Esophagus mucosa (tissue), 1 donor: ENCODE results near the gene PTPN14. TPM values are rescaled to one million over a fixed set of nuclear protein-coding genes. Genes with fewer than 3 reads are reported as not detected.

Source experiments
- ATAC-seq: fragments of 200-7000 bp; cut with Tn5 transposase; one replicate; pipeline ENCODE4 v1.9.1; 2020
- total RNA-seq: library from RNA; stranded (reverse); gene quantifications from one replicate; pipeline ENCODE4 v1.2.4, GENCODE V29; 2023
- donor health status: DM: yes; HTN: yes; CAD: no.

PTPN14 gene
- total RNA-seq, 1 donor from 2014 or later = 25.3 TPM

DNA sequence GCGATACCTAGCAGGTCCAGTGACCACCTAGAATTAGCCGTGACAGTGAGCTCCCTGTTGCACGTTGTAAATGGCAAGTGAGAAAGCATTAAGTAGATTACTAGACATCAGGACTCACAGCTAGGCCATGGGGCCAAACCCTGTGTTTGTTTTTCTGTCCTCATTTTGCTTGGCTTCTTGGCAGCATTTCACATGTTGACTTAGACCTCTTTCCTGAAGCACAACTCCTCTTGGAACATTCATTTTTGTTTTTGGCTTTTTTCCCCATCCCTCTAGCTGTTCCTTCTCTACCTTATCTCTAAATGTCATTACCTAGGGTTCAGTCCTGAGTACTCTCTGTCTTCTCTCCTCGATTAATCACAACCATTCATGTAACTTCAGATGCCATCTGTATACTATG is 16.9 kb upstream of the PTPN14 start:
- ATAC-seq = no peak

DNA sequence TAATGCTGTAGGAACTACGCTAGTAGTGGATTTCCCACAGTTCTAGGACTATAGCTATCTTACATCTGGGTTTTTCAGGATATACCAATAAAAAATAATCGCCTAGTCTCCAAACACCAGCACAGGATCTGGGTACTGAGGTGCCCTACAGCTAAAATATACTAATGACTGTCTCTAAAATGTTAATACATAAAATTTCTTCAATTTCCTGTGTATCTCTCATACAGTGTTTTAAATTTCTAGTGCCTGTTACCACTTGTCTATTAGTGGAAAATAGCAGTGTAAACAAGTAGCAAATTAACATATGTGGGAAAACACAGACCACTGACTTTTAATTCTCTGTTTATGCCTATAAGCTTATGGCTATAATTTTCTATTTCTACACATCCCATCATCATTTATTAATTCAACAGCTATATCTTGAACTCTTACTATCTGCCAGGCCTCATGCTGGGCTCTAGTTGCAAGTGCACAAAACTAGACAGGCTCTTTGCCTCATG is 16.1 kb upstream of the PTPN14 start:
- no peak for ATAC-seq

DNA sequence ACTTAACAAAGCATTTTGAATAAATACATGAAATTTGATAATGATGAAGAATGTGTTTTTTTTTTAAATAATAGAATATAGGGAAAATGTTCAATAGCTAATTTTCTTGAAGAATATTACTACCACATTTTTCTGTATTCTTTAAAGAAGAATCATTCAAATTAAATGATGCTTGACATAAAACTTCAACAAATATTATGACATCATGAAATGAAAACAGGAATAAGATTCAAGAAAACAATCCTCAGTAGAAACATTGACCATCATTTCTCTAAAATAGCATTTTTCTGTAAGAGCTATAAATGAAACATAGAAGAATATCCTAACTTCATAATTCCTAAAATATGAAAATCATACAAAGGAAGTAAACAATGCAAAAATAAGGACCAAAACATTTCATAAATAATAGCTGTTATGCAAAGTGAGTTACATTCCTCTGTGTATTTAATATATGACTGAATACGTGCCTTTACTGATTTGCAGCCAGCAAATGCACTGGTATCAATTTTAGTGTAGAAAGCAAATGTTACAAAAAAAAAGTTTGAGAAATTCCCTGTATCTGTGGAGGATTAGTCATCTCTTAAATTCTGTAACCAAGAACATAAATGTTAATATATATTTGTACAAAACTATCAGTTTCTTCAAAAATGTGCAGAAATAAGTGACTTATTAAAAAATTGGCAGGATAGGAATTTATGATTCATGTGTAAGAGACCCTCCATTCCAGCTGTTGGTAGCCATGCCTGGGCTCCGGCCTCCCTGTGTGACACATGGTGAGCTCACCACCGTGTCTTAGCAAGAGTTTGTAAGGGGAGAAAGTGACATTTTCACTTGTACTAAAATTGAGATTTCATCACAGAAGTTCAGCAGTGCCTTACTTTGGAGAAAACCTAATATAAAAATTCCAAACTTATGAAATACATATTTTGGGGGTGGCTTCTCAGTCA is 15.0 kb upstream of the PTPN14 start:
- no peak for ATAC-seq

DNA sequence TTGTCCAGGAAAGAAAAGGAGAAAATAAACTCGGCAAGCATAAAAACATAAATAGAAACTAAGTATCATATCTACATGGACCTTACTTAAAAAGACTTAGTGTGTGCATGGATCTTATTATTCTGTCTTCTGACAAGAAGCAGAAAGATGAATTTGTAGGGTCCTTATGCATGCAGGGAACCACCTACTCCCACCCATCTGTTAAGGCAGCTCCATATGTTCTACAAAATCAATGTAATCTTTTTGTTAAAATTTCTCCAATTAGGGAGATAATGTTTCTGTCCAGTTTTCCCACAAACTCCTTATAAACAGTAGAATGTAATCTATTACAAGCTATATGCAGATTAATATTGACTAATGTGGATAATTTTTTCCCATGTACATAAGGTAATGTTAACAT is 13.9 kb upstream of the PTPN14 start:
- no peak for ATAC-seq

DNA sequence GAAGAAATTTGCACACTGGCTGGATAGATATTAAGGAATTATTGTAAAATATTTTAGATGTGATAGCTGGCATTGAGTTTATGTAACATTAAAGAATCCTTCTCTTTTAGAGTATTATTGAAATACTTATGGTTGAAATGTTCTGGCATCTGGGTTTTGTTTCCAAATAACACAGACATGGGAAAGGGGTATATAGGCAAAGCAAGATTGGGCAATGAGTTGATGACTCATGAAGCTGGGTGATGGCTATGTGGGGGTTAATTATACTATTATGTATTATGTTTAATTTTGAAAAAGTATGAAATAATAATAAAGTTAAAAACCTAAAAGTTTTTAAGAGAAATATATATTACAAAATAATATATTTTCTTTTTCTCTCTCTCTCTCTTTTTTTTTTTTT is 12.5 kb upstream of the PTPN14 start:
- no peak for ATAC-seq

DNA sequence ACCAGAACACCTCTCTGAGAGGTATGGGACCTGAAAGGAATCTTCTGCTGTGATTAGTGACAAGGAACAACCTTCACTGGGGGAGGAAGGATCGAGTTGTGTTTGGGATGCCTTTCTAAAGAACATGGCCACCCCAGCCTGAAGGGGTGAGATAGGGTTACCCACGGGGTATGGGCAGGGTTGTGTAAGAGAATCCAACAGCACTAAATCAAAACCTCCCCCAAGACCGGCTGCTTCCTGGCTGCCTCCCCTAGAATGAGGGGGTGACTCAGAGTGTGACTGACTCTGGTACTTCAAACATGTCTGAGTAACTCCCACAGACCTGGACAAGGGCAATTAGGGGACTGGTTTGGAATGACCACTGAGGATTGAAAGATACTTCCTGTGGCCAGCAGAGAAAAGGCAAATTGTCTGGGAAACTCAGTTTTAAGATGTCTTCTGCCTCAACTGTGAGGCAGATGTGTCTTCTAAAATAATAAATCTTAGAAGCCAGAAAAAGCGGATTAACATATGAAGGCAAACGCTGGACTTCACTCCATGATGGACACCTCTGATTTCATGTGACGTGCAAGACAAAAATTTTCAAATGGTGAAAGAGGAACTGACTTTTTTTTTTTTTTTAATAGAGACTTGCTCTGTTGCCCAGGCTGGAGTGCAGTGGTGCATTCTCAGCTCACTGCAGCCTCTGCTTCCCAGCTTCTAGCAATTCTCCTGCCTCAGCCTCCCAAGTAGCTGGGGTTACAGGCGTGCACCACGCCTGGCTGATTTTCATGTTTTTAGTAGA is 6.7 kb upstream of the PTPN14 start:
- peak; percentile 59 for ATAC-seq

DNA sequence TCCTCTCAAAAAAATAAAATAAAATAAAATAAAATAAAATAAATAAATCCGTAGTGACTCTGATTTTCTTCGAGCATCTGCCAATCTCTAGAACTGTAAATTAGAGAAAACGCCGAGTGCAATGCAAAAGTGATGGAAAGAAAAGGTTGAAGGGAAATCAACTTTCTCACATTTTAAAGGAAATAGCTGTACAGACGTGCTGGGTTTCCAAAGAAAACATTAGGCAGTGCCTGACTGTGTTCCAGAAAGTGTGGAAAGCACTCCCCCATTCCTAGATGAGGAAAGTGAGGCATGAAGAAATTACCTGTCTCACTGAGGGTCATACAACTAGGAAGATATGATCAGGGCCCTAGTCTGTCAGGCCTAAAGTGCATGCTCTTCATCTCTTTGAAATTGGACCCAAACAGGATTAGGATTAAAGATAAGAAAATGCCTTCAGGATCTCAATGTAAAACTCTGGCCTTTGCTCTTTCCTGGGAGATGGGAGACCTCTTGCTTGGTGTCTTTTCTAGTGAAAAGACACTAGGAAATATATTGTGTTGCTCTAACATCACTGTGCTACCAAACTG is 1.8 kb upstream of the PTPN14 start:
- no peak for ATAC-seq

DNA sequence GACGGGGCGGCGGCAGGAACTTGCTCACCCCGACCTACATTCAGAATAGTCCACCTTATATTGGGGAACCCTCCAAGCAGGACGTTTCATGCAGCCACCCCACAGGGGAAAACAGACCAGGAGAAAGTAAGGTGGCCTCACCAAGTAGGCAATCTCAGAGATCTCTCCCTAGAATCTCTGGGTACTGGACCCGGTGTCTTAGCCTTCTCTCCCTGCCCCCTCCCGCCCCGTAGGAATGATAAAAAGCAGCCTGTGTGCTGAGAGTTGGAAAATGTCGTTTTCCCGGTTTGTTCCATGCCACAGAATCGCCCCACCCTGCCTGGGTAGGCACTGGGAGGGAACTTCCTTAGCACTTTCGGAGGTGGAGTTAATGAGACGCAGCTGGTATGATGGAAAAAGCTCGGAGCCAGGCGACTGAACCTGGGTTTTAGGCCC is 789 bp upstream of the PTPN14 start:
- ATAC-seq = peak; percentile 84

DNA sequence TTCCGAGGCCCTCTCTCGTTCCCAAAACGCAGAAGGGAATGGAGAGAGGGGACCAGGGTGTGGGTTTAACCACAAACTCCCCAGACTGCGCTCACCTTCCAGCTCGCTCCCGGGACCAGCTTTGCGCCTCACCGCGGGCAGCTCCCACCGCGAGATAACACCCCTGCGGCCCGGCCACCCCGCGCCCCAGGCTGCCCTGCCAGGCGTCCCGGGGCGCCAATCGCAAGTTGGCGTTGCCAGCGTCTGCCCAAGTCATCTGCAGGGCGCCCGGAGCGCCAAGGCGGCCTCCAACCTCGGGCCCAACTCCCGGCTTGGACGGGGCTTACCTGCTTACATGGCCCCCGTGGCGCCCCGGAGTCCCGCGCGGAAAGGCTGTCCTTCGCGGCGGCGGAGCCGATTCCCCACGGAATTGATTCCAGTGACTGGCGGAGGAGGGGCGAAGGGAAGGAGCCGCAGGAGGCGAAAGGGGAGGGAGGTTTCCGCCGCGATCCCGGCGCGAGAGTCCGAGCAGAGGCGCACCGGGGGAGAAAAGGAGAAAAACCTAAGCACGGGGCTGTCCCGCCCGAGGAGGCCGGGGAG is 456 bp downstream of the PTPN14 start:
- peak; percentile 4 for ATAC-seq

DNA sequence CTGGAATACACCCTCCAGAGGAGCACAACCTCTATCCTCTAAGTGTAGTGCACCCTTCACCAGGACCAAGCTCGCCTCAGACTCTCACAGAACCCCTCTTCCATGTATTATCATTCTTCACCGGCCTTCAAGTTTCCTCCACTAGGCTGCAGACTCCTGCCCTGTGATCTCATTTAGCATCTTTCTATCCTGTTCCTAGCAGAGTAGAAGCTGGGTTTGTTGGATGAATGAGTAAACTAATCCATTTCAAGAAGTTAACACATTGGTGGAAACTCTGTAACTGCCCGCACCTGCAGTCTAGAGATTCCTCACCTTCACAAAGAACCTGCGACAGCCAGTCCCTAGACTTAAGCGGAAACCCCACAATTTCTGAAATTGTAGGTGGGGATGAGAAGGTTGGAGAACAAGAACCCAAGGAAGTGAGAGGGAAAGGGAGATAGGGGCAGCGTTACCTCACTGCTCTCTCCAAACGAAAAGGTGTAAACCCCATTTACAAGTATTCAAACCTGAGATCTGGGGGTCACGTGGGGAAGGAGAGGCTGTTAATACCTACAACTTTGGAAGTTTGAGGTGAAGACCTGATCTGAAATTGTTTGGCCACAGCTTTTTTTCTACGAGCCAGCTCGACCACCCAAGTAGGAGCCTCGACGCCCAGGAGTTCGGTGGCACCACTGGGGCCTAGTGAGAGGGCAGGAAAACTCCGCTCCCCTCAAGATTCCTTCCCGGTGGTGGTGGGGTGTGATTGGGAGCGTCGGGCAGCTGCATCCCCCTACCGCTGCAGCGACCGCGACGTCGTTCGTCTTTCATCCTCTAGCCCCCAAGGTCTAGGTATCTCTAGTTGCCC is 1.2 kb downstream of the PTPN14 start:
- ATAC-seq = peak; percentile 11

DNA sequence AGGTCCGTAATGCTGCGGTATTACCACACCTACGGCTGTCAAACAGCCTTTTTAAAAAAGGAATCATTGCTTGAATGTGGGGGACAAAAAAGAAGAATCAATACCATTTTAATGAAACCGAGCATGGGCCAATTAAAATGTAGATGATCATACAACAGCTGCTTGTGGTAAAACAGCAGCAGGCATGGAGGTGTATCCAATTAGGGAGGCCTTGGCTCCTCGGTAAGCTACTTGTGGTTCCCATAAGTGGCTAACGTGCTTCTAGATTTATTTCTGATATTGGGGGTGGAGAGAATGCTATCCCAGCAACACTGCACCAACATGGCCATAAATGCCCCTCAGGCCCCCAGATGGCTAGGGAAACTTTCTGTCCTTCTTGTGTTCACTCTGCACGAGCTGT is 1.8 kb downstream of the PTPN14 start:
- ATAC-seq = no peak

DNA sequence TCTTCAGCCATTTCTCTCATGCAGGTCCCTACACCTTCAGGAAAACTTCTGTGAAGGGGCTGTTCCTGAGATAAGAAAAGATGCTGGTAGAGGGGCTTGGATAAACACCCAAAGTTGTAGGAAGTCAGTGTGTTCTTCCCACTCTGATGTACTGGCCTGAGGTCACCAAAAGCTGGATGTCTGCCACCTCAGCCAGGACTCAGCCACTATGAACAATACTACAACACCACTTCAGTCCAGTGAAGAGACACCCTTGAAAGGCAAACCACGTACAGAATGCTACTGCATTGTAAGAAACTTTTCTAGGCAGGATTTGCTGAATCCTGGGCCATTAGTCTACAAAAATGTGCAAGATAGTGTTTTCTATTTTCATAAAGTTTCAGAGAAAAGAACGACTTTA is 2.4 kb downstream of the PTPN14 start:
- no peak for ATAC-seq

DNA sequence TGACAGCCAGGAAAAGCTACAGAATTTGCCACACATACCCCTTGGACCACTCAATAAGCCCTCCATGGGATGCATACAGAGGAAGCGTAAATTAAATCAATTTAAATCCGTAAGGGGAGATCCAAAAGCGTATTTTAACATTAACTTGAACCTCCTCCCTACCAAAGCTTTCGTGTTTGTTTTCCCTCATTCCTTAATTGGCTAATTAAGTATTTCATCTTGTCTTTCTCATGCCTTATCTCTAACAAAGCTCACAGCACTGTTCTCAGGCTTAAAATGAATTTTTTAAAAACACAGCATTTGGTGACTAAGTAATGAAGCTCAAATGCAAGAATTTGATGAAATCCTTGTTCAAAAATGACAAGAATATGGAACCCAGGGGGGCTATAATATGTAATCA is 3.1 kb downstream of the PTPN14 start:
- no peak for ATAC-seq

DNA sequence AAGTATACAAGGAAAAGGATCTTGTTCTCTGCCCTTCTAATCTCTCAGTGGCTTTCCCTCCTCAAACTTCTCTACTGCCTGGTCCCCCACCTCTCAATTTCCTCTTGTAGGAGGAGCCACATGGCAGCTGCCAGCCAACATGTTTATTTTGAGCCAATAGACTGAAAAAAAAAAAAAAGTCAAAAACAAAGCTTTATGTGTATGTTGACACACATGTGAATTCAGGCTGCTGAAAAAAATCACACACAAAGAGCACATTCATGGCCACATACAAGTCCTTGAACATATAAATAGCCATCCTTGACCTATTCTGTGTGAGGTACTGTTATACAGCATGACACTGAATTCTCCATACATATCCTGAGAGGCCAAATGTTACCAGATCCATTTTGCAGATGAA is 3.7 kb downstream of the PTPN14 start:
- ATAC-seq = no peak

DNA sequence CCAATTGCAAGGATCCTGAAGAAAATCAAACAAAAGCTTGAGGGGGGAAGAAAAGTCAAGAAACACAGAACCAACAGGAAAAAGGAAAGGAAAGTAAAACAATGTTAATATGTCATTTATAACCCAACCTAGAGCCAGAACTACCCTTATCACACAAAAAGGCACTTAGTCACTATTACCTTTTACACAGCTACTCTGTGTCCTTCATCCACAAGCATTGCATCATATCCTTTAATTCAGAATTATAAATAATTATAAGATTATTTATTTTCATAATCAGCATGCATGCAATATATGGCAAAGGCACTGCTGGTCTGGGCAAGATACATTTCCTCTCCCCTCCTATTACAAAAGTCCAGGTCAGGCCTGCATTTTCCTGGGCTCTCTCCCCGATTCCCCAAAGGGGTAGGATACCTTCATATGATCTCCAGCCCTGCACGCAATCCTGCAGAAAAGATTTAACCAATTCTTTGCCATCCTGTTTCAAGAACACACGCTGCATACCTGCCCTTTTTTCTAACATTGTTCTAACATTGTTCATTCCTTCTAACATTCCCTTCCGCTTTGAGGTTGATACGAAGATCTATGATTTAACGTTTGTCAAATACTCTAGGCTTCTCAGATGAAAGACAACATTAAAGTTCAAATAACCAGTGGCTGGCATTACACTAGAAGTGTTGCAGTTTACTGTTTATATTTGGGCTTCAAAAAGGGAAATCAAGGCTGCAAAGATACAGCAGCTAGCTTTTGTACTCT is 4.3 kb downstream of the PTPN14 start:
- no peak for ATAC-seq

DNA sequence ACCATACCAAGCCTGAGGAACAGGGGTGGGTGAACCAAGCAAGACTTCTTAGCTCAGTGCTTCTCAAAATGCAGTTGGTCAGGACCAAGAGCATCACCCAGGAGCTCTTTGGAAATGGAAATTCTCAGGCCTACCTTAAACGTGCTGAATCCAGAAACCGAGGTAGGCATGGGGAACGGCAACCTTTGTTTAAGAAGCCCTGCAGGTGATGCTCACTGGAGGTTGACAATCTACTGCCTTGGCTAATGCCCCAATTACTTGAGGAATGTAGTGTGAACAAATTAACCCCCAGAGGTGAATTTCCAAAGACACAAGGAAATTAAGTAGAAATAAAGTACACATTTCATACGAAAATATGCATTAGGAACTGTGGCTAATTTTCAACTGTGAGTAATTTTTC is 5.3 kb downstream of the PTPN14 start:
- ATAC-seq = no peak

DNA sequence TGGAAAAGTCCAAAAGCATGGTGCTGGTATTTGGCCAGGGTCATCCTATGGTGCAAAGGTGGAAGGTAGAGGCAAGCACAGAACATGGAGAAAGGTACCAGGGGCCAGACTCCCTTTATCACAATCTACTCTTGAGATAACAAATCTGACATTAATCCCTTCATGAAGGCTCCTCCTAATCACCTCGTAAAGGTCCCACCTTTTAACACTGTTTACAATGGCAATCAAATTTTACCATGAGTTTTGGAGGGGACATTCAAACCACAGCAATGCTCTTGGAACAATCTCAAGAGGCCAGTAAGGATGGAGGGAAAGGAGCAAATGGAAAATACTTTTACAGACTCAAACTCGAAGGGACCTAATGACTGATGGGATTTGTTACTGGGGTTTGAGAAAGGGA is 6.1 kb downstream of the PTPN14 start:
- ATAC-seq = no peak

DNA sequence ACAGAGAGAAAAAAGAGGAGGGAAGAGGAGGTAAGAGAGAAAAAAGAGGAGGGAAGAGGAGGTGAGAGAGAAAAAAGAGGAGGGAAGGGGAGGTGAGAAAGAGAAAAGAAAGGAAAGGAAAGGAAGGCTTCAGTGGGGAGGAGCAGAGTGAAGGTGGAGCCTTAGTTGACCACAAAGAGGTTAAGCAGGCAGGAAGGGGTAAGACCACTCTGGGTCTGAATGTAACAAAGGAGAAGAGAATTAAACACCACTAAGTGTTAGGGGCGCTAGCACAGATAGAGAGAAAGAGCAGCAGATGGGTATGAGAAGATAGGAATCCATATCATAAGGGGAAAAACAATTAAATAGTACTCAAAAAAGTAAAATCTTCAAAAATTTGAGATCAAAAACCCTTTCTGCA is 6.6 kb downstream of the PTPN14 start:
- ATAC-seq = no peak

DNA sequence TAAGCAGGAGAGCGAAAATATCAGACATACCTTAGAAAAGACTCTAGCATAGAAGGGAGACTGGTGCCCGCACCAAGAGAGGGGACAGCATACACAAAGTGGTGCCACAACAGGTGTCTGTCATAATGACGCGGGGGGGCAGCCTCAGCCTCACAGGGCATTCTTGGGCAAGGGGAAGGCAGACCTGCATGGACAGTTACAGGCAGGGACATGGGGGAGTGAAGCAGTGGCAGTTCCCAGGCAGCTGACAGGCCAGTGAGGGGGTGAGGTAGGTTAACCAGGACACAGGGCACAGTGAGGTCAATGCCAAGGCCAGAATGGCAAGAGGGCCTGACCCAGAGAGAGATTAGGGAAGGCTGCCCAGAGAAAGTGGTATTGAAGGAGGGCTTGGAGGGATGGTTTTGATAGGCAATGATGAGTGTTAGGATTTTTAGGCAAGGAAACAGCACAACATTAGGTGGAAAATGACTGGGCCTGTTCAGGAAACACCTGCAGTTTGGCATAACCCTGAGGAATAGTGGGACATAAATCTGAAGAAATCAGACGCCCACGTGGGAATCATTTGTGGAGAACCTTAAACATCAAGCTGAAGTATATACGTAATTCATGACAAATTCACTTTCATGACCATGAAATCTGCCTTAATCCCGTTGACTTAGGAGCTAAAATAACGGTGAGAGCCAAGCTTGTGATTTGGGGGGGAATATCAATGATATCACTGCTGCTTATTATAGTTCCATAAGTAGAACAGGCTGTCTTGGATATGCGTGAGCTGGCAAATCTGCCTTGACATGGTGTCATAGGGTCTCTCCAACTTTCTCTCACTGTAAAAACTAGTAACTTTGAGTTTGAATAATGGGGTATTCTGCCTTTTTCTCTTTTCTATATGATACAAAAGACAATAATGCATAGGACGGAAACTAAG is 8.9 kb downstream of the PTPN14 start:
- ATAC-seq = peak; percentile 23

DNA sequence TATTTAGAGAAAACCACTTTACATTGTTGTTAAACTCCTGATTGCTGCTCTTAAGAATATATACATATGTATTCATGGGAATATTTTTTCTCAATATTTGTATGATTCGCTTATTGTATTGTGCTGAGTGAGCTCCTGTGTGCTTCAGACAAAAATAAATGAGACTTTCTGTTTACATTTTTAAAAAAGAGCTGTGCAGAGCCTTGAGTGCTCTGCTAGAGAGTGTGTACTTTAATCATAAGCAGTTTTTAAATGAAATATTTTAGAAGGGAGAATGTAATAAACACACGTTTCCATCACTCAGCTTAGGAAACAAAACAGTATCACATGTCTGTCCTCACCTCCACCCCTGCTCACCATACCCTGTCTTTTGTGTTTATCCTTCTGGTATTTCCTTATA is 9.7 kb downstream of the PTPN14 start:
- no peak for ATAC-seq
